ENCODE results near the gene ZNF625.

ZNF625 gene

GRCh38 chr19:12156223-12157058 lies at the start of gene ZNF625:
Gene ZNF625, minus strand, starts transcription at chr19:12156734. Its CDS starts 176 bp downstream, at chr19:12156558.
- peak; percentile 95 for DNase-seq (ENCODE audit: low spot score)

GRCh38 chr19:12205296-12205695 lies 48.8 kb upstream of the ZNF625 start:
- DNase-seq (ENCODE audit: low spot score): no peak

- DNase-seq (ENCODE audit: low spot score): no peak
Measured at GRCh38 chr19:12202250-12202649, 45.7 kb upstream of the ZNF625 start.

GRCh38 chr19:12199757-12200419 lies 43.4 kb upstream of the ZNF625 start:
- no peak for DNase-seq (ENCODE audit: low spot score)

- no peak for DNase-seq (ENCODE audit: low spot score)
Measured at GRCh38 chr19:12198136-12198535, 41.6 kb upstream of the ZNF625 start.

- peak; percentile 96 for DNase-seq (ENCODE audit: low spot score)
Measured at GRCh38 chr19:12194827-12195731, 38.5 kb upstream of the ZNF625 start.

GRCh38 chr19:12187625-12188024 lies 31.1 kb upstream of the ZNF625 start:
- DNase-seq (ENCODE audit: low spot score): no peak

GRCh38 chr19:12180377-12180776 lies 23.8 kb upstream of the ZNF625 start:
- no peak for DNase-seq (ENCODE audit: low spot score)

- no peak for DNase-seq (ENCODE audit: low spot score)
Measured at GRCh38 chr19:12166626-12167025, 10.1 kb upstream of the ZNF625 start.

GRCh38 chr19:12163826-12164225 lies 7.3 kb upstream of the ZNF625 start:
- DNase-seq (ENCODE audit: low spot score): no peak

GRCh38 chr19:12162882-12163806 lies 6.6 kb upstream of the ZNF625 start, which contains the start of gene ZNF136:
Gene ZNF136, plus strand, starts transcription at chr19:12163096. Its CDS starts 108 bp downstream, at chr19:12163204.
- peak; percentile 97 for DNase-seq (ENCODE audit: low spot score)

GRCh38 chr19:12162513-12162881 lies 6.0 kb upstream of the ZNF625 start:
- no peak for DNase-seq (ENCODE audit: low spot score)

GRCh38 chr19:12159773-12160414 lies 3.4 kb upstream of the ZNF625 start:
- DNase-seq (ENCODE audit: low spot score): no peak

GRCh38 chr19:12155324-12155860 lies 1.1 kb downstream of the ZNF625 start:
- no peak for DNase-seq (ENCODE audit: low spot score)

GRCh38 chr19:12145348-12145747 lies 11.2 kb downstream of the ZNF625 start:
- no peak for DNase-seq (ENCODE audit: low spot score)

- no peak for DNase-seq (ENCODE audit: low spot score)
Measured at GRCh38 chr19:12141405-12141736, 15.2 kb downstream of the ZNF625 start.

GRCh38 chr19:12140545-12141404 lies 15.8 kb downstream of the ZNF625 start:
- peak; percentile 93 for DNase-seq (ENCODE audit: low spot score)

GRCh38 chr19:12139885-12140544 lies 16.5 kb downstream of the ZNF625 start, which contains the start of gene ZNF20:
Gene ZNF20, minus strand, starts transcription at chr19:12140350. Its CDS starts 168 bp downstream, at chr19:12140182.
- DNase-seq (ENCODE audit: low spot score): peak; percentile 96

- no peak for DNase-seq (ENCODE audit: low spot score)
Measured at GRCh38 chr19:12139269-12139668, 17.3 kb downstream of the ZNF625 start.
